A549 (cell line): Measurements from ENCODE around the gene ZNF628. TPM values are rescaled to one million over a fixed set of nuclear protein-coding genes. Genes with fewer than 3 reads are reported as not detected.

Experiments
- ATAC-seq, 2 experiments: fragments of 200-7000 bp in 1 of 2; fragments of >200 bp in 1 of 2; cut with Nextera tagmentation in 1 of 2; cut with Tn5 transposase in 1 of 2; 3 replicates each; pipeline versions ENCODE4 v1.8.0 to v1.9.1; 2018 to 2020; ENCODE audit warnings: mild to moderate bottlenecking in 1 of 2, moderate library complexity in 1 of 2
- CTCF ChIA-PET: fragments of 300-600 bp; sonication (Branson Sonifier 250); formaldehyde crosslinking; extraction: SDS; loops from one replicate; lab custom pipeline; 2021; ENCODE audit warnings: antibody characterized with exemption, inconsistent platforms; lab: Yijun Ruan, JAX
- POLR2A ChIA-PET: fragments of 350-600 bp; formaldehyde crosslinking; extraction: SDS; loops from one replicate; lab custom pipeline; 2021; ENCODE audit warnings: antibody characterized with exemption, inconsistent platforms; lab: Yijun Ruan, JAX
- DNase-seq, 2 experiments: peaks; one replicate each; pipeline versions ENCODE4 v3.0.0 to v3.0.0-alpha.2; 2011 to 2016; ENCODE audit warnings: low read depth in 1 of 2, low spot score in 1 of 2
- FAIRE-seq: peaks from 2 replicates; lab custom pipeline; 2011; peaks lifted over from hg19 to GRCh38; lab: Jason Lieb, UNC
- H3K27ac ChIP-seq, 2 experiments: fragments of >200 bp; sonication (Bioruptor Twin); formaldehyde crosslinking; 3 replicates each; pipeline ENCODE4 v1.5.1; 2016 to 2017
- H3K4me1 ChIP-seq: fragments of >200 bp; sonication (Bioruptor Twin); formaldehyde crosslinking; 3 replicates; pipeline ENCODE4 v1.6.1; 2016
- H3K4me2 ChIP-seq: fragments of >200 bp; sonication (Bioruptor Twin); formaldehyde crosslinking; 3 replicates; pipeline ENCODE4 v1.6.1; 2016
- H3K4me3 ChIP-seq: fragments of >200 bp; sonication (Bioruptor Twin); formaldehyde crosslinking; 3 replicates; pipeline ENCODE4 v1.5.1; 2016
- H3K9me3 ChIP-seq: fragments of >200 bp; sonication (Bioruptor Twin); formaldehyde crosslinking; 3 replicates; pipeline ENCODE4 v1.6.1; 2016
- BHLHE40 ChIP-seq: IDR thresholded peaks from 2 replicates; pipeline ENCODE4 v1.6.1; 2012; ENCODE audit warnings: low read depth, low read length, inconsistent platforms
- CBX8 ChIP-seq: fragments of 200-600 bp; sonication (generic); IDR thresholded peaks from 2 replicates; pipeline ENCODE4 v1.6.1; 2016
- E2F6 ChIP-seq: IDR thresholded peaks from 2 replicates; pipeline ENCODE4 v1.6.1; 2012; ENCODE audit warnings: low read depth, borderline replicate concordance
- EHF ChIP-seq: fragments of 250-450 bp; sonication (Bioruptor Pico); IDR thresholded peaks from 2 replicates; pipeline ENCODE4 v1.5.0; 2020; ENCODE audit warnings: mild to moderate bottlenecking
- EP300 ChIP-seq, 2 experiments: fragments of >200 bp; sonication (Bioruptor Twin); formaldehyde crosslinking; IDR thresholded peaks; 2 replicates in 1 of 2; 3 replicates in 1 of 2; pipeline ENCODE4 v1.6.1; 2016 to 2017
- ESRRA ChIP-seq: fragments of 150-350 bp; IDR thresholded peaks from 2 replicates; pipeline ENCODE4 v1.6.1; 2014; ENCODE audit warnings: mild to moderate bottlenecking, low read length, borderline replicate concordance
- FOSB ChIP-seq: fragments of 250-450 bp; sonication (Bioruptor Pico); IDR thresholded peaks from 2 replicates; pipeline ENCODE4 v1.5.0; 2020; ENCODE audit warnings: mild to moderate bottlenecking, moderate library complexity
- FOSL2 ChIP-seq, 2 experiments: fragments of 450-650 bp in 1 of 2; fragments of >200 bp in 1 of 2; sonication (Bioruptor Twin) in 1 of 2; formaldehyde crosslinking; IDR thresholded peaks; 2 replicates each; pipeline versions ENCODE4 v1.5.0 to v1.6.1; 2016 to 2020; ENCODE audit warnings: mild to moderate bottlenecking in 1 of 2, moderate library complexity in 1 of 2
- GATA3 ChIP-seq: IDR thresholded peaks from 2 replicates; pipeline ENCODE4 v1.6.1; 2012; ENCODE audit warnings: borderline replicate concordance
- HDAC2 ChIP-seq: fragments of 200-600 bp; sonication (generic); IDR thresholded peaks from 2 replicates; pipeline ENCODE4 v1.6.1; 2016
- HES2 ChIP-seq: fragments of >200 bp; sonication (Bioruptor Twin); formaldehyde crosslinking; IDR thresholded peaks from 2 replicates; pipeline ENCODE4 v1.6.1; 2016
- HMGXB4 ChIP-seq: fragments of 250-450 bp; sonication (Bioruptor Pico); IDR thresholded peaks from 2 replicates; pipeline ENCODE4 v1.5.0; 2021; ENCODE audit warnings: mild to moderate bottlenecking, moderate library complexity, borderline replicate concordance
- MAX ChIP-seq: IDR thresholded peaks from 2 replicates; pipeline ENCODE4 v1.6.1; 2012
- NFE2L2 ChIP-seq: fragments of 150-350 bp; conservative IDR thresholded peaks from 2 replicates; pipeline ENCODE4 v1.6.1; 2014; ENCODE audit warnings: low read length
- POLR2AphosphoS2 ChIP-seq: conservative IDR thresholded peaks from 2 replicates; pipeline ENCODE4 v1.6.1; 2012; ENCODE audit warnings: low read length, improper control_type of control experiment, inconsistent platforms
- RARB ChIP-seq: fragments of 250-450 bp; sonication (Bioruptor Pico); IDR thresholded peaks from 2 replicates; pipeline ENCODE4 v1.8.0; 2021; ENCODE audit warnings: mild to moderate bottlenecking, moderate library complexity
- RCOR1 ChIP-seq: fragments of 150-350 bp; IDR thresholded peaks from 2 replicates; pipeline ENCODE4 v1.6.1; 2014; ENCODE audit warnings: antibody characterized with exemption, low read length, low read depth
- TP53 ChIP-seq: fragments of 250-450 bp; sonication (Bioruptor Pico); IDR thresholded peaks from 2 replicates; pipeline ENCODE4 v1.5.0; 2021; ENCODE audit warnings: mild to moderate bottlenecking, moderate library complexity
- ZC3H11A ChIP-seq: fragments of 450-650 bp; IDR thresholded peaks from 2 replicates; pipeline ENCODE4 v1.6.1; 2014; ENCODE audit warnings: antibody characterized with exemption, mild to moderate bottlenecking
- ZFP36 ChIP-seq: fragments of 450-650 bp; IDR thresholded peaks from 2 replicates; pipeline ENCODE4 v1.6.1; 2014; ENCODE audit warnings: borderline replicate concordance; ENCODE audit not compliant: partially characterized antibody
- WGBS: methylation state at CpG from one replicate; pipeline ENCODE4 v1.1.6; 2017; ENCODE audit errors: missing lambda C conversion rate; 5-methylcytosine and 5-hydroxymethylcytosine counted together
- polyA plus RNA-seq, 4 experiments: library from polyadenylated mRNA; depleted of rRNA in 3 of 4; stranded (reverse); fragments of >200 nt; fragmentation: RNase III in 1 of 4; extraction: RNeasy Plus Mini Kit Qiagen cat#74134 plus additional on column Dnase treatment in 1 of 4; gene quantifications; 2 replicates in 3 of 4; 3 replicates in 1 of 4; pipeline ENCODE4 v1.2.3, GENCODE V29; 2011 to 2017
- TF ChIP-seq, protein P1 (sequence below): IDR thresholded peaks from 2 replicates; pipeline ENCODE4 v1.6.1; 2012
- TF ChIP-seq, protein P2 (sequence below): fragments of 250-450 bp; sonication (Bioruptor Pico); IDR thresholded peaks from 2 replicates; pipeline ENCODE4 v1.5.0; 2020; ENCODE audit warnings: low read depth, mild to moderate bottlenecking, moderate library complexity

Gene ZNF628
- polyA plus RNA-seq, 2 of the 4 experiments (the other 2 are of a cell fraction) = 0.32 to 5.7 TPM

DNA sequence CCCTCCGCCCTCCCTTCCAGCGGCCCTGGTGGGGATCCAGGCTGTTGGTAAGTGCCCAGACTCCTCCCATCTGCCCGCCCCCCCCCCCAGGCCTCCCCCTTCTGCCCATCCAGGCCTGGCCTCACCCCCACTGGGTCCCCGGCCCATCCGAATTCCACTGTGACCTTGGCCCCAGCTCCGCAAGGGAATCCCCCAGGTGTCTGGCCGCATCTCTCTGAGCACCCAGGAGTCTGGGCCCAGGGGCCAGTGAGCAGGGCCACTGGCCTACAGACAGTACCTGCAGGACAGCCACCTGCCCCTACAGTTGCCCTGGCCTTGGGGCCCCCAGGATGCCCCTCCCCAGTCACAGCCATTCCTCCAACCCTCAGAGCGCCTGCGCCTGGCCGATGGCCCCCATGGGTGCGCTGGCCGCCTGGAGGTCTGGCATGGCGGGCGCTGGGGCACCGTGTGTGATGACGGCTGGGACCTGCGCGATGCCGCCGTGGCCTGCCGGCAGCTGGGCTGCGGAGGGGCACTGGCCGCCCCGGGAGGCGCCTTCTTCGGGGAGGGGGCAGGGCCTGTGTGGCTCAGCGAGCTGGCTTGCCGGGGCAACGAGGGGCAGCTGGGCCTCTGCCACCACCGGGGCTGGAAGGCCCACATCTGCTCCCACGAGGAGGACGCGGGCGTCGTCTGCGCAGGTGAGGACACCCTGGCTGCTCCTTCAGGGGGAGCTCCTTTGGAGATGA lies 12.7 kb downstream of the ZNF628 start (continued):
- TF ChIP-seq HES2 (no peak), FOSL2 (IDR thresholded peaks at IDR 0.05) (no peak), FOSL2 (CRISPR knock-in tag; IDR thresholded peaks at IDR 0.05) (no peak), EHF (no peak), NFE2L2 (no peak), ZFP36 (no peak)

- no peak for DNase-seq
- no peak overlapping the region for H3K4me2 ChIP-seq
- no peak for TF ChIP-seq GATA3
- no peak for TF ChIP-seq ESRRA
- TF ChIP-seq EP300 (IDR thresholded peaks at IDR 0.05) = no peak
- no peak for TF ChIP-seq HDAC2
- TF ChIP-seq RCOR1 = no peak
- no peak for TF ChIP-seq MAX
- no peak for TF ChIP-seq HMGXB4 (CRISPR knock-in tag)
- TF ChIP-seq E2F6 = no peak
- TF ChIP-seq, protein P1, sequence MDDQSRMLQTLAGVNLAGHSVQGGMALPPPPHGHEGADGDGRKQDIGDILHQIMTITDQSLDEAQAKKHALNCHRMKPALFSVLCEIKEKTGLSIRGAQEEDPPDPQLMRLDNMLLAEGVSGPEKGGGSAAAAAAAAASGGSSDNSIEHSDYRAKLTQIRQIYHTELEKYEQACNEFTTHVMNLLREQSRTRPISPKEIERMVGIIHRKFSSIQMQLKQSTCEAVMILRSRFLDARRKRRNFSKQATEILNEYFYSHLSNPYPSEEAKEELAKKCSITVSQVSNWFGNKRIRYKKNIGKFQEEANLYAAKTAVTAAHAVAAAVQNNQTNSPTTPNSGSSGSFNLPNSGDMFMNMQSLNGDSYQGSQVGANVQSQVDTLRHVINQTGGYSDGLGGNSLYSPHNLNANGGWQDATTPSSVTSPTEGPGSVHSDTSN = no peak
- TF ChIP-seq, protein P2, sequence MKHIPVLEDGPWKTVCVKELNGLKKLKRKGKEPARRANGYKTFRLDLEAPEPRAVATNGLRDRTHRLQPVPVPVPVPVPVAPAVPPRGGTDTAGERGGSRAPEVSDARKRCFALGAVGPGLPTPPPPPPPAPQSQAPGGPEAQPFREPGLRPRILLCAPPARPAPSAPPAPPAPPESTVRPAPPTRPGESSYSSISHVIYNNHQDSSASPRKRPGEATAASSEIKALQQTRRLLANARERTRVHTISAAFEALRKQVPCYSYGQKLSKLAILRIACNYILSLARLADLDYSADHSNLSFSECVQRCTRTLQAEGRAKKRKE (CRISPR knock-in tag) = no peak
- no peak for TF ChIP-seq FOSB (CRISPR knock-in tag)
- TF ChIP-seq ZC3H11A = no peak
- TF ChIP-seq NFE2L2 = no peak
- TF ChIP-seq POLR2AphosphoS2 = no peak
- TF ChIP-seq TP53 (CRISPR knock-in tag) = no peak
- no peak for TF ChIP-seq BHLHE40
- no peak for TF ChIP-seq HES2
- no peak for TF ChIP-seq RARB (CRISPR knock-in tag)
- TF ChIP-seq CBX8 = no peak
- H3K4me1 ChIP-seq = peaks cover 65% of the 10 kb centered on the region
- no peak overlapping the region for H3K4me3 ChIP-seq
- 77% methylated on average over 8 of the region's 21 CpGs for WGBS
- FAIRE-seq = no peak
- ChIA-PET POLR2A (interaction anchor here (2.9 kb wide), 1 partner anchor 13 kb away, joined by 7 read pairs; the partner anchor contains the start of gene ZNF628), CTCF (interaction anchor here (1.2 to 17.3 kb wide), 6 partner anchors 10 to 149 kb away, joined by 3 to 219 read pairs (median 4); no protein-coding TSS in a partner anchor)
- H3K9me3 ChIP-seq = no peaks in the 10 kb centered on the region
- peak overlapping the region in 1 of 2 experiments; percentile 93; a peak in 3 of 6 replicates for H3K27ac ChIP-seq
- ATAC-seq = no peak
Measured at GRCh38 chr19:55489711-55490477, 13.5 kb downstream of the ZNF628 start.
